ES-I3 (cell line): ENCODE data around the gene RAD51B.

Experiments used
- H3K36me3 ChIP-seq: 2 replicates; pipeline ENCODE4 v1.6.1; 2013; ENCODE audit warnings: mild to moderate bottlenecking, low read length, control low read depth, moderate library complexity; ENCODE audit not compliant: insufficient read depth
- H3K4me1 ChIP-seq: 2 replicates; pipeline ENCODE4 v1.6.1; 2013; ENCODE audit warnings: mild to moderate bottlenecking, control low read depth, low read length; ENCODE audit not compliant: insufficient read depth
- H3K9ac ChIP-seq: 2 replicates; pipeline ENCODE4 v1.6.1; 2013; ENCODE audit warnings: low read depth, mild to moderate bottlenecking, low read length, moderate library complexity
- H3K9me3 ChIP-seq: 2 replicates; pipeline ENCODE4 v1.6.1; 2013; ENCODE audit warnings: mild to moderate bottlenecking, low read length, moderate library complexity; ENCODE audit not compliant: control insufficient read depth, insufficient read depth

RAD51B gene

GRCh38 chr14:68612049-68612448 lies 792.5 kb downstream of the RAD51B start:
- peaks cover 15% of the 10 kb centered on the region for H3K4me1 ChIP-seq
- H3K9ac ChIP-seq, result no peak overlapping the region
- peaks cover 17% of the 10 kb centered on the region for H3K9me3 ChIP-seq

GRCh38 chr14:68616221-68616902 lies 796.8 kb downstream of the RAD51B start:
- Histone ChIP-seq H3K4me1 (no peaks in the 10 kb centered on the region), H3K9me3 (peaks cover 20% of the 10 kb centered on the region), H3K9ac (no peak overlapping the region), H3K36me3 (no peaks in the 10 kb centered on the region)

More at GRCh38 chr14:68612049-68612448, 792.5 kb downstream of the RAD51B start:
- no peaks in the 10 kb centered on the region for H3K36me3 ChIP-seq

DNA sequence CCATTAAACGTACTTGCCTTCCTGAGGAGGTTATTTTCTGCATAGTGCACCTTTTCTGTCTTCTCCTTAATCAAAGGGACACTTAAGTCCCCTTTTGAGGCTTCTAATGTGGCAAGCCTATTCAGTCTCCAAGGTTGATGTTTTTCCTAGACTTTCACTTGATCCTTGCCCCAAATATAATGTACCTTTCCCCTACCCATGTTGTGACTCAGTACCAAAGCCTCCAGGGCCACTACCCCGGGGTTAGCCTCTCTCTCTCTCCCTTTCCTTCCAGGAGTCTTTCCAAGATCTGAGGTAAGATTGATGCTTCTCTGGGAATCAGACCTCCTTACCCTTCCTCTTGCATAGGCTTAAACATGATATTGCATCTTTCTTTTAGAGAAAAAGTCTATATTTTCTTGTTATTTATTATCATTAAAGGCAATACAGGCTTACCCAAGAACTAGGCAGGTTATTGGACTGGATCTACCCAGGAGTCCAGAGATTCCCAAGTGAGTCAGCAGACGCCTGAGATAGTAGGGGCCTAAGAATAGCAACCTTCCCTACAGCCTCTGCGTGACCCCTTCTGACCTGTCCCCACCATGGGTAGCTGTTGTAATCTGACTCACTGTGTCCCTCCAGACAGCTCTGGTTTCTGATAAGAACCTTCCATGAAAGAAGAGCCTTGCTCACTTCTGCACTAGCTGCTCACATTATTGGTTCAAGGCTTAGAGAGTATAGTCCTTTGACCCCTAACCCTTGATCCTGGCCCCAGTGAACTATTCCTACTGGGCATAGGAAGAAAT lies 800.4 kb downstream of the RAD51B start:
- H3K9me3 ChIP-seq, result peaks cover 14% of the 10 kb centered on the region
- no peak overlapping the region; the same call in 1 of the 2 replicates for H3K9ac ChIP-seq
- H3K36me3 ChIP-seq, result no peaks in the 10 kb centered on the region
- no peaks in the 10 kb centered on the region for H3K4me1 ChIP-seq

DNA sequence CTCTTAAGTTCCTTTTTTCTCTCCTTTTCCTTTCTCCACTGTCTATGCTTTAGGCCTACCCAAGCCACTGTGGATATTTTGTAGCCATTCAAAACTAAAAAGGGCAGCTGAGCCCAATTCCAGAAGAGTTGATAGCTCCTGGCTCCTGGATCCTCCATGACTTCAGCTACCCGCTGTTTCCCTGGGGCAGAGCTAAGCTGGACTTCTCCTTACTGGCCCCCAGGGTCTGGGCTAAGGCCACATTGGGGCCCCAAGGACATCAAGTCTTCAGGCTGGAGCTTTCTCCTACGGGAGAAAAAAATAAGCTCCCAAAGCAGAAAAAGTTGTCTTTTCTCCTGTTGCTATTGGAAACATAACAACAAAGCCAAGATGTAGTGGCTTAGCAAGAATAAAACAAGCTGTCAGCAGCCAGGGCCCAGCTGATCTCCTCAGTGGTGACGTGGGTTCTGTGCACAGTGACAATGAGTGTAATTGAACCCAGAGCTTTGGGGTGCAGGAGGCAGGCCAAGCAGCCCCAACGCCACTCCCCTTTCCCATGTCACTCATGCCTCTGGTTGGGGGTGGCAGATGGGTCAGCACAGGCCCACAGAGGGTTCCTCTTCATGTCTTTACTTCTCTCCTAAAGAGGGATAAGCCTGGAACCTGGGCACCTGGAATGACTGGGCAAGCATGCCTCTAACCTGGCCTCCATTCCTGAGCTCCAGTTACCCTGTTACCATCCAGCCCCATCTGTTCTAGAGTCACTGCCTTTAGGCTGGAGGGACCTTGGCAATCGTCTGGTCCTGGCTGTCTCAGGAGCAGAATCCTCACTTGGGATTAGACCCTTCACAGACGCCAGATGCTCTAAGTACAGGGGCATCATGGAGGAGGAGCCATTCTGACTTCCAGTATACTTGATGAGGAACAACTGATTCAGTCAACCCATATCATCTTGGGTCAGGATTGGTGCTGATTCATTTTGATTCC lies 802.1 kb downstream of the RAD51B start:
- no peaks in the 10 kb centered on the region for H3K36me3 ChIP-seq
- peaks cover 6% of the 10 kb centered on the region for H3K9me3 ChIP-seq
- H3K9ac ChIP-seq, result no peak overlapping the region
- no peaks in the 10 kb centered on the region for H3K4me1 ChIP-seq

DNA sequence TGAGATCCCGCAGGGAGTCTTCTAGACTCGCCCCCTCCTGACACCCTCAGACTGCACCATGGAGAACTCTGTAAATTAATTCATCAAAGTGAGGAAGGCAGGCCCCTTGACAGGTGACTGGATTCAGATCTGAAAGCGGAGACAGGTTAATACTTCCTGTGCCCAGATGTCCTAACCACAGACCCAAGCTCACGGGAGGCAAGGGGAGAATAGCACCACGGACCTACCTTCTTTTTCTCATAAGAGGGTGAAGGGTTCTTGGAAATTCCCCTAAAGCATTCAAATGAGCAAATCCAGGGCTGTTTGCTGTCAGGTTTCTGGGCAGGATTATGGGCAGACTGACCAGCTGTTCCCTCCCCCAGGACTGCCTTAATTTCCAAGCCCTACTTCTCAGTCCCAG lies 803.3 kb downstream of the RAD51B start:
- Histone ChIP-seq H3K9ac (no peak overlapping the region), H3K4me1 (peaks cover 2% of the 10 kb centered on the region; the same call in 1 of the 2 replicates), H3K9me3 (no peaks in the 10 kb centered on the region; the same call in none of the 2 replicates), H3K36me3 (no peaks in the 10 kb centered on the region)

DNA sequence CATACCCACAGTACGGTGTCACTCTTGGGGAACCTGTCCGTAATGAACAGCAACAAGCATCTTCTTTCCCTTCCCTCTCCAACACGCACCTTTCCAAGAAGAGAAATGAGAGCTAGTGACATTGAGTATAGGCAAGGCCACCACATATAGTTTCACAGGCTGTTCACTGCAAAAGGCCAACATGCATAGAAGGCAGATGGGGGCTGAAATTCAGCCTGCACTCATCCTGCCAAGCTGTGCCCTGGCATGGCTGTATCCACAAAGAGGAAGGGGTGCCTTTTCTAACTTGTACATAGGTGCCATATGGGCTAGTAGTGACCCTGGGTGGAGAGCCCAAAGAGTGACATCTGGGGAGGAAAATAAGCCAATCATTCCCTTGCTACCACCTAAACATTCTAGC lies 803.7 kb downstream of the RAD51B start:
- H3K9ac ChIP-seq, result no peak overlapping the region
- no peaks in the 10 kb centered on the region for H3K36me3 ChIP-seq
- peaks cover 4% of the 10 kb centered on the region; the same call in 1 of the 2 replicates for H3K4me1 ChIP-seq
- no peaks in the 10 kb centered on the region; the same call in 1 of the 2 replicates for H3K9me3 ChIP-seq

- H3K4me1 ChIP-seq, result peaks cover 4% of the 10 kb centered on the region; the same call in 1 of the 2 replicates
Observed at GRCh38 chr14:68623826-68624225, 804.2 kb downstream of the RAD51B start.

GRCh38 chr14:68624541-68625220 lies 805.1 kb downstream of the RAD51B start:
- Histone ChIP-seq H3K9ac (no peak overlapping the region), H3K4me1 (peaks cover 10% of the 10 kb centered on the region), H3K36me3 (no peaks in the 10 kb centered on the region), H3K9me3 (no peaks in the 10 kb centered on the region; the same call in 1 of the 2 replicates)

More at GRCh38 chr14:68623826-68624225, 804.2 kb downstream of the RAD51B start:
- H3K9ac ChIP-seq, result no peak overlapping the region
- H3K36me3 ChIP-seq, result no peaks in the 10 kb centered on the region
- H3K9me3 ChIP-seq, result no peaks in the 10 kb centered on the region; the same call in 1 of the 2 replicates

DNA sequence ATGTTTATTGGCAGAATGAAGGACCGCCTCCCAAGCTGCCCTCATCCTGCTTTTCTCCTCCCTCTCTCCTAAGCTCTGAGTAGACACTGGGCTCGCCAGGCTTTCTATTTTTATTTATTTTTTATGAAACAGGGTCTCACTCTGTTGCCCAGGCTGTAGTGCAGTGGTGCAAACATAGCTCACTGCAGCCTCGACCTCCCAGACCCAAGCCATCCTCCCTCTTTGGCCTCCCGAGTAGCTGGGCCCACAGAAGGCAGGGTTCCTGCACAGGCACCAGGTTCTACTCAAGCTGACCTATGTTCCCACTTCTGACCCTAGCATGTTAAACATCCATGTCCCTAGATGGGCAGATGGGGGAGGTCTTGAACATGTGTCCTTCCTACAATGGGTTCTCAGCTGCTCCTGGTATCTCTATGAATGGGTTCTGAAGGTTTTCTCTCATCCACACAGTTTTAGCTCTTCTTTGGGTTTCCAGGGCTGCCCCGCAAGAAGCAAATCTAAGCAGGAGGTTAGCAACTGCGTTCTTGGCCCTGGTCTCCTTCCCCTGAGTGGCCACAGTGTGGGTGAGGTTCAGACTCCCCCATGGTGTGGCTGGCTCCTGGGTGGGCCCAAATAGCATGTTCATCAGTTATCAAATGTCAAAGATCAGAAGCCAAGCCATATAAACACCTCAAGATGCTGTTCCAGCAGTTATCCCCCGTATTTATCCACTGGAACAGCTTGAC lies 805.9 kb downstream of the RAD51B start:
- Histone ChIP-seq H3K9ac (no peak overlapping the region), H3K4me1 (peaks cover 10% of the 10 kb centered on the region), H3K36me3 (no peaks in the 10 kb centered on the region), H3K9me3 (no peaks in the 10 kb centered on the region)

GRCh38 chr14:68626386-68626785 lies 806.8 kb downstream of the RAD51B start:
- H3K4me1 ChIP-seq, result peaks cover 10% of the 10 kb centered on the region
- no peak overlapping the region for H3K9ac ChIP-seq

GRCh38 chr14:68627050-68627867 lies 807.7 kb downstream of the RAD51B start:
- Histone ChIP-seq H3K4me1 (peaks cover 10% of the 10 kb centered on the region), H3K9ac (no peak overlapping the region), H3K9me3 (no peaks in the 10 kb centered on the region), H3K36me3 (no peaks in the 10 kb centered on the region)

More at GRCh38 chr14:68626386-68626785, 806.8 kb downstream of the RAD51B start:
- no peaks in the 10 kb centered on the region for H3K36me3 ChIP-seq
- no peaks in the 10 kb centered on the region for H3K9me3 ChIP-seq

- H3K9ac ChIP-seq, result peak overlapping the region; percentile 62; the same call in 1 of the 2 replicates
- H3K4me1 ChIP-seq, result peaks cover 10% of the 10 kb centered on the region
- H3K9me3 ChIP-seq, result no peaks in the 10 kb centered on the region
- no peaks in the 10 kb centered on the region for H3K36me3 ChIP-seq
Observed at GRCh38 chr14:68627868-68628604, 808.5 kb downstream of the RAD51B start.
